NCI-H226 (cell line): Measurements from ENCODE around the gene EML1.

Source experiments
- DNase-seq: peaks from one replicate; pipeline ENCODE4 v3.0.0-alpha.2; 2015

Gene EML1

DNA sequence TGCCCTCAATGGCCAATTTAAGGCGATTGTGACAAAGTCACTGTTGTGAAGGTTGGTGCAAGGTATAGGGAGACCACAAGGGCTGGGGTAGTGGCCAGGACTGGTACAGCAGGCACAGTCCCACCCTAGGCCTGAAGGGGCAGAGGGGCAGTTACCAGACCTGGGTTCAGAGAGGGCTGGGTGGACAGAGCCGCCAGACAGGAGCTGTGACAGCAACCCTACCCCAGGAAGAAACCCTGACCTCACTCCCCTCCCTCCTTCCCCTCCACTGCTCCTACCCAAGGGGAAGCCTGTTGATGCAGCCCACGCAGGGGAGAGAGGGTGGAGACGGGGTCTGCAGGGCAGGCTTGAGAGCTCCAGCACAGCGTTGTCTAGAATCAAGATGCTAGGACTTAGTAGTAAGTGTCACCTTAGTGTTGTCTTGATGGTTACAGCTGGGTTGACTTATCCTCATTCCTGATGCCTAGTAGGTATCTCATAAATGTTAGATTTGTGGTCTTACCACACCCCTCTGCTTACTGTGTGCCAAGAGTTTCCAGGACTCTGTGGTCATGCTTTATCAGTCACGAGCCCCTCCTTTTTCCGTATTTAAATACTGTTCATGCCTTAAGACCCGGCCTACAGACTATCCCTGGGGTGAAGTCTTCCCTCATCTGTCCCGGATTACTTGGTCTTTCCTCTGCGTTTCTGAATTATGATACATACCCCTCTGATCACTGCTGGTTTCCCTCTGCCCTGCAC is 14.4 kb downstream of the EML1 start:
- DNase-seq, result peak; percentile 93

DNA sequence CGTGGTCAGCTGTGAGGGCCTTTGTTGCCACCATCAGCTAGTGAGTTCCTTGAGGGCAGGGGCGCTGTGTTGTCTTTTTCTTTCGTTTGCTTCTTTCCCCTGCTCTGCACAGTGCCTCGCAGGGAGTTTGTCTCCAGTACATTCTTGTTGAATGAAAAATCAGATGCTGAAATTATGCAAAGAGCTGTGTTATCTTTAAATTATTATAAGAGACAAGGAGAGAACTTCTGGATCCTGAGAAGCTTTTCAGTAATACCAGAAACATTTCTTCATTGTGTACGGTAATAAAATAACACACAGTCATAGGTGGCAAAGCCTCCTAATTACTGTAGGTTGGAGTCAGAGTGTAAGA is 14.9 kb downstream of the EML1 start:
- DNase-seq, result no peak

DNA sequence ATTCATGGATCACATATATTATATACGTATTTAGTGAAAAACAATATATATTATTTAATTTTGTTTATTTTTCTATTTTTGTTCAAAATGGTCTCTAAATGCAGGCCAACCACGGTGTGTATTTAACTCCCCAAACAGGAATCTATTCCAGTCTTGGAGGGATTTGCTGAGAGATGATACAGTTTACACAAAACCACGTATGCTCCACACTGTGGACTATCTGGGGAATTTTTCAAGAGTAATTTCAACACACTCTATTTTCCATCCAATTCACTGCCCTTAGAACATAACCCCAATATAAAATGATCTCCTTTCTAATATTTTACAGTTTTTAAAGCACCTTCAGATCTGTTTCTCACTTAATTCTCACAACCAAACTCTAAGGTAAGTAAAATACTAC is 15.3 kb downstream of the EML1 start:
- peak; percentile 12 for DNase-seq

DNA sequence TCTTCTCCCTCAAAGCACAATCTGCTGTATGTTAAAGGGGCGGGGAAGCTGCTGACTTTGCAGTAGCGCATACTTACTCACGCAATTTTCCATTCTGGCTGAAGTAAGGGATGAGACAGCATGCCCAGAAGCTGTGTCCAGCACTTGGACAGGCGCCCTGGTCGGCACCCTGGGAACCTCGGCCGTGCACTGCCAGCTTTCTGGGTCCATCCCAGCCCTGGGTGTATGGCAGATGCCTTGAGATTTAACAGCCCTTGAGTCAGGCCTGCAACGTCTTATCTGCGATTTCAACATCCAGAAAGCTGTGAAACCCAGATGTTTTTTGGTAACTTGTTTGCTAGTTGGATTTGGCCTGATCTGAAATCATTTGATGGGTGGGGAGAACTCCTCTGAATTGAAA is 16.1 kb downstream of the EML1 start:
- DNase-seq, result peak; percentile 95

DNA sequence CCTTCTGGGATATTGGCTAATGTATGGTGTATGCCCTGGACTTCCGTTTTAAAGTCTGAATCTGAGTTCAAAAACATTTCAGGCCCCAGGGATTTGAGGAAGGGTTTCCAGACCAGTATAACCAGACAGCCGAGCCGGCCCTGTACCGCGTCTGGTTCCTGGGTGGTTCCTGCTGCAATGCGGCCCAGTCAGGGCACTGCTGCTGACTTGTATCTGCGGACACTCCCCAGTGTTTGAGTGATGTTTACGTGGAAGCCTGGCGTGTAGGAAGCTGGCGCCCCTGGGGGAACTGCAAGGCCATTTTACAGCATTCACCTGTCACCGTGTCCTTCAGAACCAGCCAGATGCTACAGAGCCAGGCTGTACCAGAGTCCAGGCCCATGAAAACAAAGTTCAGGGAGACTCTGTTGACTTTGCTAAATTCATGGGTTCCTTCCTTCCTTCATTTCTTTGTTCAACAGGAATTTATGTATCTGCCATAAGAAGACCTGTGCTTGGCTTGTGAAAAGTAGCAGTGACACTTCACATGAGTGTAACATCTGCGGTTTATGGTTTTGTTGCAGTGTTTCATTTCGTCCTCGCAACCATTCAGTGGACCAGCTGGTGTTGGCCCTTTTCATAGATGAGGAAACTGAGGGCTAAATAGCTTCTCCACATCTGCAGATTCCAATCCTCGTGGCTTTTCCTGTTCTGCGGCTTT is 16.8 kb downstream of the EML1 start:
- no peak for DNase-seq

DNA sequence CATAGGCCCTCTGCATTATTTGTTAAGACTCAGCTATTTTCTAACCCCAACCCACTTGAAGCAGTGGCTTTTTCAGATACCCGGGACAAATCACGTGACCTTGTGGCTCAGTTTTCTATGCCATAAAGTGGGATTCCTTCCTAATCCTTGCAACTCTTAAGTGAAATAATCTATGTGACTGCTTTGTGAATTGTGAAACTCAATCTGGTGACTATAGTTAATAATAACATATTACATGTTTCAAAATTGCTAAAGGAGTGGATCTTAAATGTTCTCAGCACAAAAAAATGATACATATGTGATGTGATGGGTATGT is 17.3 kb downstream of the EML1 start:
- DNase-seq, result no peak

DNA sequence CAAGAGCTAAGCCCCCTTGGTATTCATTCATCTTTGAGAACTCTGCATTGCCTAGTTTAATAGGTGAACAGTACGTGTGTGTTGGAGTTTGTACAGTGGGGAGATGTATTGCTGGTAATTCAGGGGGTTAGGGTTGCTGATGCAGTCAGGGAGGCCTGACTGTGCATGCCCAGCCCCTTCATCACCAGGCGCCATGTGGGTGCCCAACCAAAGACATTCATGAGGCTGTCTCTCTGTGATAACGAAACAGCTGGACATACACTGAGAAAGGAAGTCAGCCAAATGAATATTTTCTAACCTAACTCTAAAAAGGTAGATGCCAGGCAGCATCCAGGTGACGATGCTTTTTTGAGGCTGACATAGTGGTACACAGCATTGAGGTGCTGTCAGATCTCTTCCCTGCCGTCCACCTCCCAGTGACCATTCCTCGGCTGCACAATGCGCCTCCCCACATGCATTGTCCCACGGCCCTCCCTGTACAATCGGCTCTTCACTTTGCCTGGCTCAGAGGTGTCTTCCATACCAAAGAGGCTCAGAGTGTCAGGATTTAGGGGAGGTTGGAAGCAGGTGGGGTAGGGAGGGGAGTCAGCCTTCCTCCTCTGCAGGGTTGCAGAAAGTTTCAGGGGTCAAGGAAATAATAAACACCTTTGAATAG is 19.0 kb downstream of the EML1 start:
- DNase-seq, result no peak

DNA sequence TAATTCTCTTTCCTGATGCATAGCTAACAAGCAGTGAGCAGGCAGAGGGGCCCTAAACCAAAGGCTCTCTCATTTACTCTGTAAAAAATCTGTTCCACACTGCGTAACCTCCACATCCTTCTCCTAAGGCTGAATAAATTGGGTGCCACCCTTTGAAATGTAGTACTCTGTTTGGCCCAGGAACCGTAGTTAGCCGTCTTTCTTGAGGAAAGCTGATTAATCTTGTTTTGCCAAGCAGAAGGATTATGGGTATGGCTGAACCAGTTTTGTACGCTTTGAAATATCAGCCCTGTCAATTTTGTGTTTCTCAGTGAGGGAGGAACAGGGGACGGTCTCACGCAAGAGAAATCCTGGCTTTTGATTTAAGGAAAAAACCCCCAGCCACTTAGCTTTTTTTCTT is 19.7 kb downstream of the EML1 start:
- DNase-seq, result no peak

DNA sequence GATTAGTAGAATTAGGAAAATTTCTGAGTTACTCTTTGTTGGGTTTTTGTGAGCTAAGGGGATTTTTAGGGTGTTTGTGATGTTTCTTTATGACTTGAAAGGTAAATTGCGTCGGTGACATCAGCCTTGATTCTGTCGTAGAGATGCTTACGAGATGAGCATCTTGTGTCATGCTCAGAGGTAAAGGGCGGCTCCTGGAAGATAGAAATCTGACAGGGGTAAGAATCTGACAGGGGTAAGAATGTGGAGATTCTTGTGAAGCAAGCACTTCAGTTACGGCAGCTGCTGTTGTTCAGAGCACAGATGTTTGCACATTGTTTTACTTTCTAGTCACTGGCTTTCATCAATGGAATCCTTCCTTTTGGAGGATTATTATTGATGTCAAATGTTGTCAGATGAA is 22.5 kb downstream of the EML1 start:
- DNase-seq, result no peak

DNA sequence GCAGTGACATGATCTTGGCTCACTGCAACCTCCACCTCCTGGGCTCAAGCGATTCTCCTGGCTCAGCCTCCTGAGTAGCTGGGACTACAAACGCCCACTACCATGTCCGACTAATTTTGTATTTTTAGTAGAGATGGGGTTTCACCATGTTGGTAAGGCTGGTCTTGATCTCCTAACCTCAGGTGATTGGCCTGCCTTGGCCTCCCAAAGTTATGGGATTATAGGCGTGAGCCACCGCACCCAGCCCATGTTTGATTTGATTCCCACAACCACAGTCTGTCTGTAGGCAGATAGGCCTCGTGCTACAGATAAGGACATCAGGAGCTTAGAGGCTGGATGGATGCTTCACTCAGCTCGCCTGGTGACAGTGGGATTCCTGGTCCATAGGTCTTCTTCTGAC is 23.0 kb downstream of the EML1 start:
- no peak for DNase-seq

DNA sequence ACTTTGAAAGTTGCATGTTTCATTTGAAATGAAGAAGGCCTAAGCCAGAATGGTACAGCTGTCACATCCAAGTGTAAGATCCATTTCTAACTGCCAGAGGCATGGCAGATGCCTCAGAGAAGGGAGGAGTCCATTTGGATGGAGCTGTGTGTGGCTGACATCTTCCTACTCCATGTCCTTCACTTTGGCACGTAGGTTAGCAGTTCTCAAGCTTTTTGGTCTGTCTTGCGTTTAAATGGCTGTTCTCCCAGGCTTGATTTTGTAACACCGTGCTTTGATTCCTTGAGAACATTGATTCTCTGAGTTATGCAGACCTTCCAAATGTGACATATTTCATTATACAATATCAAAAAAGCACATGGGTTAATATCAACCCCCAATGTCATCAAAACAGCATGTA is 23.4 kb downstream of the EML1 start:
- DNase-seq, result no peak

DNA sequence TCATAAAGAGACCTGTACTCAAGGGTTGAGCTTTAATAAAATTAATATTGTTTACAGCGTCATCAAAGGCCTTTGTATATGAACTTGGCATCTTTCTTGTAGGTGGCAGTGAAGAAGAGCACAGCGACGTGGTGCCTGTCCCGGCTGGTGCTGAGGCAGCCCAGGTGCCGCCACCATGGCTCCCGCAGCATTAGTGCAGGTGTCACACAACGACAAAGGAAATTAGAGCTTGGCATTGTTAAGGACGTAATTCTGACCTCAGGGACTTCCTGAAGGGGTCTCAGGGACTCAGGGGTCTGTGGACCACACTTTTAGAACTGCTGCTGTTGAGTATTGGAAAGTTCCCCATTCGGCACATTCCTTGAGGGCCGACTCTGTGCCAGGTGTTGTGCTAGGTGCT is 24.1 kb downstream of the EML1 start:
- DNase-seq, result no peak

DNA sequence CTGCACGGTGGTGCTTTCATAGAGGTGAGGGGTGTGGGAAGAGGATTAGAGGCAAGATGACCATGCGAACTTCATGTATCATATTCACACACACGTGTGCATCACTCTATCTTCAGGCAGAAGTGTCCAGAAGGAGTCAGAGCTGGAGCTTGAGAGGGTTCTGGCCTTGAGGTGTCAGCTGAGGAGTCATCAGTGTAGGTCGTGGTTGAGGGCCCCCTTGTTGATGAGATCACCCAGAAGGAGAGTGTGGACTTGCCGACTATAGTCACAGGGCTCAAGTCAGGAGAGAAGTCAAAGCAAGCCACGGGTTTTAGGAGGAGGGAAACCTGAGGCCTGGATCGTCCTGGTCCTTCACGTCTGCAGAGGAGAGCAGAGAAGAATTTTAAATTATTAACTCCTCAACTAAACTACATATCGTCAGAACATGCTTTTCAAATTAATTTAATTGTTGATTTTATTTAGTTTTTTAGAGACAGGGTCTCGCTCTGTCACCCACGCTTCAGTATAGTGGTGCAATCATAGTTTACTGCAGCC is 25.4 kb downstream of the EML1 start:
- DNase-seq, result no peak

DNA sequence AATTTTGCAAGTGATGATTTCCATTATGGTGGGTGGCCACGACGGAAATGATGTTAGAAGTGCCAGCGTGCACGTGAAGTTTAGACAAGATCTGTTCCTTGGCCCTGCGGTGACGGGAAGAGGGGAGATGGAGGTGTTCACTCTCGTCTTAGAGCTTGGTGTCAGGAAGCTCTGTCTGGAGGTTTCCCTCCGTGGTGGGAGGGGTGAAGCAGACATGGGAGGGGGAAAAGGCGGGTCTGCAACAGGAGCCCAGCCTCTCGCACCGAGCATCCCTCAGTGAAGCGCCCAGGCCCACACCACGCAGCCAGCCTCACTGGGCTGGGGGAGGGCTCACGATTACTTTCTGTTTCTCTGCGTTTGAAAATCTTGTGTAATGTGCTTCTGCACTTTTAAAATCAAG is 26.3 kb downstream of the EML1 start:
- no peak for DNase-seq

DNA sequence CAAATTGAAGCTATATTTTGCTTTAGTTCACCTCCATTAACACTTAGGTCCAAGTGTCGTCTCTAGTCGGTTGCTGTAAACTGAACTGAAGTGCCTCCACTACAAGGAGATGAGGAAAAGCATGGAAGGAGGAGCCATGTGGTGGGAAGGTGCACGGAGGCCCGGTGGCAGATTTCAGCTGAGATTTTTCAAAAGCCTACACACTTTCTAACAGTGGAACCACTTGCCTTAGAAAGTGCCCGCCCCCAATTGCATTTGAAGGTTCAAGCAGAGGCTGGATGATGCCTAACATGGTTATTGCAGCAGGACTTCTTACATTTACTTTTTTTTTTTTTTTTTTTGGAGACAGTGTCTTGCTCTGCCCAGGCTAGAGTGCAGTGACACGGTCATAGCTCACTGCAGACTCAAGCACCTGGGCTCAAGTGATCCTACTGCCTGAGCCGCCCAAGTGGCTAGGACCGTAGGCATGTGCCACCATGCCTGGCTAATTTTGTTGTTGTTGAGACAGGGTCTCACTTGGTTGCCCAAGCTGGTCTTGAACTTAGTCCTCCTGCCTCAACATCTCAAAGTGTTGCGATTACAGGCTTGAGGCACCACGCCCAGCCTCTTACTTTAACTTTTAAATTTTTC is 27.6 kb downstream of the EML1 start:
- no peak for DNase-seq

DNA sequence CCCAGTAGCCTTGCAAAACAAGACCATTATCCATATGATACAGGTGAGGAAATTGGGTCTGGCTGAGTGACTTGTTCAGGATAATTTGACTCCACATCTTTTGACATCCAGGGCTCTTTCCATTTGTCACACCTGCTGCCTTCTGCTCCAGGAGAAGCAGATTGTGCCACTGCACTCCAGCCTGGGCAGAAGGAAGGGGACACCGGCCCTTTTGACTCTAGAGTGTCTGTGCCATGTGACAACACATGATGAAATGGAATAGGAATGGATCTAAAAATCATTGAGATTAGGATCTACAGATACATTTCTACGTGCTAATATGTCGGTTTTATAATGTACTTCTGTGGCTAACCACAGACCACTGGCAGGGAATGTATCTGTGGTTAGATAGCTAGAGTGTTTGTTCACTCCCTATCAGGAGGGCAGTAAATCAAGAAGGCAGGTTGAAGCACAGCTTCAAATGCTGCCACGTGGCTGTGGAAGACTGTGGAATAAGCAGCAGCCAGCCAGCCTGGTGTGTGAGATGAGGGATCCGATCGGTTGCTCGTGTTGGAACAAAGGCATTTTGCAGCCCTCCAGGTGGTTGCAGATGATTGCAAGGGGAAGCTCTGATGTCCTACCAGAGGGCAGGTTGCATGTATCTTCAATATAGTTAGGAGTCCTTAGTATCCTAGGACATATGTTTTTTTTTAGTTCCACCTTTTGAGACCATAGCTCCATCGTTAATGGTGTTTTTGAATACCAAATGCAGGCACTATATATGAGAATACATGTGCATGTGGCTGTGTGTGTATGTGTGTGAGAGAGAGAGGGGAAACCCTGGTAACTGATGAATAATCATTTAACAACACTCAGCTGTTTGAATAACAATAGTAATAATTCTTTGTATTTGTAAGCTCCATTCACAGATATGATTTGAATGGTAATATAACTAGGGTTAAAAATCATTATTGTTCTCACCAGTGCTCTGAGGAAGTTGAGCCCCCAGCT is 28.6 kb downstream of the EML1 start:
- DNase-seq, result peak; percentile 91

DNA sequence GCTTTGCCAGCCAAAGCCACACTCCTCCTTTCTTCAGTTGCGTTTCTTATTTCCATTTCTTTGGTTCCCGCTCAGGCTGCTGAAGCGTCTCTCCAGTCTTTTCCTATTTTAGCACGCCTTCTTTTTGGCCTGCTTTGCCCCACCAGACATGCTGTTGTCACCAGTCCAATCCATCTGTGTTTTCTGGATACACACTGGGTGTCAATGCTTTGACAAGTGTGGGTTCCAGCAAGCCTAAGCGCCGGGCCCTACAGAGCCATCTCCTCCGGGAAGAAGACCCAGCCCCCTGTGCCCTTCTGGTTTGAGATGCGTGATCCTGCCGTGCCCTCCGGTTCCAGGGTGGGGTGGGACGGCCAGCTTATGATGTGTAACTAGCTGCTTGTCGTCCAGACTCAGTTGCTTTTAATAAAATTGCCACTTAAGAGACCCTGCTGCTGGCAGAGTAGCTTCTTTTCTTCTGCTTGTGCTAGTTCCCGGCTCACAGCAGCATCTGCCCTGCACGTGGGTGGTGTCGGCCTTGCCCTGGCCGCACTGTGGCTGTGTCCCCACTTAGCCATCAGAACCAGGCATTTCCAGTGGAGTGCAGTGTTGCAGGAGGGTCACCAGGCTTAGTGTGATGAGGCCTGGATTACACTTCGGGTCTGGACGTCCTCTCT is 29.7 kb downstream of the EML1 start:
- no peak for DNase-seq

DNA sequence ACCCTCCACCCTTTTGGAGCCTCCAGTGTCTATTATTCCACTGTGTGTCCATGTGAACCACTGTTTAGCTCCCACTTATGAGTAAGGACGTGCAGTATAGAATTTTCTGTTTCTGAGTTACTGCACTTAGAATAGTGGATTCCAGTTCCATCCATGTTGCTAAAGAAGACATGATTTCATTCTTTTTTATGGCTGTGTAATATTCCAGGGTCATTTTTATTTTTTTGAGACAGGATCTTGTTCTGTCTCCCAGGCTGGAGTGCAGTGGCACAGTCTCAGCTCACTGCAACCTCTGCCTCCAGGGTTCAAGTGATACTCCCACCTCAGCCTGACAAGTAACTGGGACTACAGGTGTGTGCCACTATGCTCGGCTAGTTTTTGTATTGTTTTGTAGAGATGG is 31.6 kb downstream of the EML1 start:
- no peak for DNase-seq

DNA sequence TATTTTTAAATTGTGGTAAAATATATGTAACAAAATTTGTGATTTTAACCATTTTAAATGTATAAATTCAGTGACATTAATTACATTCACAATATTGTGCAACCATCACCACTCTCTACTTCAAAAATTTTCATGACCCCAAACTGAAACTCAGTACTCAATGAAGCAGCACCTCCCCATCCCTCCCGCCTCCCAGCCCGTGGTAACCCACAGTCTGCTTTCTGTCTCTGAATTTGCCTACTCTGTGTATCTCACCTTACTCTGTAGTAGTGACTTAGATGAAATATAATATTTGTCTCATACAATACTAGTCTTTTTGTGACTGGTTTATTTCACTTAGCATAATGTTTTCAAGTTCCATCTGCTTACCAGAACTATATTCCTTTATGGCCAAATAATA is 36.2 kb downstream of the EML1 start:
- DNase-seq, result no peak

DNA sequence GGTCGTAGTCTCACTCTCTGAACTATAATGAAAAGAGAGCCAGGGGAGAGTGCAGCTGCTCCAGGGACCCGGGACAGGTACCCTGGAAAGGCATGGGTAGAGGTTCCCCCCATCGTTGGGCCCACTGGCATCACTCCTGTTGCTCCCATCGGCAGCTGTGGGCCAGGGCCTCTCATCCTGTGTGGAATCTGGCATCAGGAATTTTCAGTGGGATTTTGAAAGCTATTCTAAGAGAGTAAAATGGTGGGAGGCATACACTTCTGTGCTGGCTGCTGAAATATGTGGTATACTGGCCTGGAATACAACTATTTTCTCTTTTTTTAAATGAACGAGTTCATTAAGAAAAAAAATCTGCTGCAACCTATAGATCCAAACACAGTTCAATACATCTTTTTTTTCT is 38.1 kb downstream of the EML1 start:
- no peak for DNase-seq

DNA sequence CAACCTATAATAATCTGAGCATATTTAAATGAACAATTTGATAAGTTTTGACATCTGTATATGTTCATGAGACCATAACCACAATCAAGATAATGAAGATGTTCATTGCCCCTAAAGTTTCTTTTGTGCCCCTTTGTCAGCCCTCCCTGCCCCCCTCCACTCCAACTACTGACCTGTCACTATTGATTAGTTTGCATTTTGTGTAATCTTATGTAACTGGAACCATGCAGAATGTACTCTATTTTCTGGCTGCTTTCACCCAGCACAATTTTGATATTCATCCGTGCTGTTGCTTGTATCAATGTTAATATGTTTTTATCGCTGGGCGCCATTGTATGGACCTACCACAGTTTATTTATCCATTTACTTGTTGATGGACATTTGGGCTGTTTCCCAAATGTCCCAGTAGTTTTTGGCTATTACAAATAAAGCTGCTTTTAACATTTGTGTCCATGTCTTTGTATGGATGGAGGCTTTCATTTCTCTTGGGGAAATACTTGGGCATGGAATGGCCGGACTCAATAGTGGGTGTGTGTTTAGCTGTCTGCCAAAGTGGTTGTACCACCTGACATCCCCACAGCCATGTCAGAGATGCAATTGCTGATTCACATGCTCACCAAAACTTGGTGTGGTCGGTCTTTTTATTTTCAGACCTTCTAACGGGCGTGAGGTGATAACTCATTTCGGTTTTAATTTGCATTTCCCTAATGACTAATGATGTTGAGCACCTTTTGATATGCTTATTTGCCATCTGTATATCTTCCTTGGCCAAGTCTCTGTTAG is 38.9 kb downstream of the EML1 start:
- no peak for DNase-seq
